Measurements from ENCODE around the gene PCBP4. TPM values are rescaled to one million over a fixed set of nuclear protein-coding genes. Genes with fewer than 3 reads are reported as not detected.

PCBP4 gene
- total and polyA plus RNA-seq, 2 experiments from 2014 or later, result 40.4 to 71.2 TPM

DNA sequence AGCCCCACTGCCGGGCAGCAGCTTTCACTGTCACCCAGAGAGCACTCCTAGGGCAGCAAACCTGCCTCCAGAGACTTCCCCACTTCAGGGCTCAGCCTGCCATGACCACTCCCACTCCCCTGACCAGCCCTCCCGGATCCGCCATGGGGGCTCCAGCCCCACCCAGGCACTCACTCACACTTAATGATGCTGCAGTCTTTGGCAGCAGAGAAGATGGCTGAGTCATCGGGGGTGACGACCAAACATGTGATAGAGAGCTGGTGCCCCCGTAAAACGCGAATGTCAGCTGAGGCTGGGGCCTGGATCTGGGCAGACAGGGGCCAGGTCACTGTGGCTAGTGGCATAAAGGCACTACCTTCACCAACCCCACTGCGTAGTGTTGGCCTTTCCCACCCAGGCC lies 30.2 kb downstream of the PCBP4 start:
- no peaks in the 10 kb centered on the region; the same call in 1 of the 2 replicates for H3K36me3 ChIP-seq (ENCODE audit: low read depth)
- peak; percentile 20 for DNase-seq

DNA sequence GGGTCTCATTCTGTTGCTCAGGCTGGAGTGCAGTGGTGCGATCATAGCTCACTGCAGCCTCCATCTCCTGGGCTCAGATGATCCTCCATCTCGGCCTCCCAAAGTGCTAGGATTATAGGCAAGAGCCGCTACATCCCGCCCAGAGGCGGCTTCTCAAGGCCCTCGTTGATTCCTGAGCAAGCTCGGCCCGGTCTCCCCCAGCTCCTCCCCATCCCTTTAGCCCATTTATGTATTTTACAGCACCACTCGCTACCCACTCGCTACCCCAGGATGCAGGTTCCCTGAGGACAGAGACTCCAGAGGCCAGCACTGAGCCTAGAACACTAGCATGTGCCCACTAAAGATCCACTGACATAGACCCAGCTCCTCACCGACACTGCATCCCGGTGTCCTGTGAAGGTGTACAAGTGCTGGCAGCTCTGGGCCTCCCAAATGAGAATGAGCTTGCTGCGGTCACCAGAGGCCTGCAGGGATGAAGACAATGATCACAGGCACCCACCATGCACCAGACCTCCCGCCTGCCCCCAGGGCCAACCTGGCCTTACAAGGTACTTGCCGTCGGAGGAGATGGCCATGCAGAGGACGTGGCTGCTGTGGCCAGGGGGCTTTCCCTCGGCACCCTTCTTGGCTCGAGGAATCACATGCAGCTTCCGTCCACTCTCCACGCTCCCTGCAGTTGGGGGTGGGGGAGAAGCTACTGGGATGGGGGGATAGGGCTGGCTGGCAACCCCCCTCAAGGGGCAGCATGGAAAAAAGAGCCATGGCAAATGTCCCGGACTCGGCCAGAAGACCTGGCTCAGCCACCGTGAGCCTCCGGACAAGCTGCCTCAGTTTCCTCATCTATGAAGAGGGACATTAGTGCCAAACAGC lies 31.1 kb downstream of the PCBP4 start:
- no peaks in the 10 kb centered on the region for H3K9me3 ChIP-seq (ENCODE audit: low read depth)
- no peaks in the 10 kb centered on the region; the same call in 1 of the 2 replicates for H3K36me3 ChIP-seq (ENCODE audit: low read depth)
- H3K4me1 ChIP-seq (ENCODE audit: insufficient read depth), result peaks cover 9% of the 10 kb centered on the region; the same call in 1 of the 2 replicates
- DNase-seq, result no peak
- TF ChIP-seq EZH2 (IDR thresholded peaks at IDR 0.05; ENCODE audit: insufficient read depth, poor library complexity, severe bottlenecking), result no peak
- TF ChIP-seq EZH2phosphoT487 (IDR thresholded peaks at IDR 0.05; ENCODE audit: insufficient read depth, low read depth), result no peak
- no peak overlapping the region for H3K4me2 ChIP-seq (ENCODE audit: unreplicated experiment)
- no peaks in the 10 kb centered on the region for H4K20me1 ChIP-seq (ENCODE audit: insufficient read depth)
- H3K27ac ChIP-seq, result no peak overlapping the region
- in situ Hi-C loops (cut with MboI), result no loop called here
- 90 to 93% methylated on average over 22 to 25 of the region's 25 CpGs for WGBS, 2 experiments (ENCODE audit: low coverage in 1 of 2, low lambda C conversion rate in 2 of 2, missing lambda C conversion rate in 2 of 2)
- no peaks in the 10 kb centered on the region for H3K27me3 ChIP-seq (replicated peaks; ENCODE audit: insufficient read depth)
- no peak overlapping the region for H2AFZ ChIP-seq
- H3K4me3 ChIP-seq, result no peak overlapping the region
- peaks cover 34% of the 10 kb centered on the region for H3K79me2 ChIP-seq (ENCODE audit: insufficient read depth)
- H3F3A ChIP-seq (ENCODE audit: insufficient read depth), result peaks cover 10% of the 10 kb centered on the region; the same call in 1 of the 2 replicates
- no peak overlapping the region for H3K9ac ChIP-seq
- no peaks in the 10 kb centered on the region for H3K9me2 ChIP-seq (ENCODE audit: insufficient read depth)

More for the DNA sequence above, 30.2 kb downstream of the PCBP4 start:
- Histone ChIP-seq H2AFZ (no peak overlapping the region), H3K4me1 (ENCODE audit: insufficient read depth) (peaks cover 9% of the 10 kb centered on the region; the same call in 1 of the 2 replicates), H3K9me3 (ENCODE audit: low read depth) (no peaks in the 10 kb centered on the region), H3K9ac (no peak overlapping the region), H3F3A (ENCODE audit: insufficient read depth) (peaks cover 13% of the 10 kb centered on the region; the same call in 1 of the 2 replicates), H3K4me2 (ENCODE audit: unreplicated experiment) (no peak overlapping the region), H4K20me1 (ENCODE audit: insufficient read depth) (no peaks in the 10 kb centered on the region), H3K4me3 (no peak overlapping the region), H3K27ac (no peak overlapping the region), H3K27me3 (replicated peaks; ENCODE audit: insufficient read depth) (no peaks in the 10 kb centered on the region), H3K9me2 (ENCODE audit: insufficient read depth) (no peaks in the 10 kb centered on the region), H3K79me2 (ENCODE audit: insufficient read depth) (peaks cover 39% of the 10 kb centered on the region)
- WGBS, 2 experiments (ENCODE audit: low coverage in 1 of 2, low lambda C conversion rate in 2 of 2, missing lambda C conversion rate in 2 of 2), result 62 to 69% methylated on average over 9 of the region's 9 CpGs
- in situ Hi-C loops (cut with MboI), result no loop called here
- TF ChIP-seq EZH2 (IDR thresholded peaks at IDR 0.05; ENCODE audit: insufficient read depth, poor library complexity, severe bottlenecking), result no peak

DNA sequence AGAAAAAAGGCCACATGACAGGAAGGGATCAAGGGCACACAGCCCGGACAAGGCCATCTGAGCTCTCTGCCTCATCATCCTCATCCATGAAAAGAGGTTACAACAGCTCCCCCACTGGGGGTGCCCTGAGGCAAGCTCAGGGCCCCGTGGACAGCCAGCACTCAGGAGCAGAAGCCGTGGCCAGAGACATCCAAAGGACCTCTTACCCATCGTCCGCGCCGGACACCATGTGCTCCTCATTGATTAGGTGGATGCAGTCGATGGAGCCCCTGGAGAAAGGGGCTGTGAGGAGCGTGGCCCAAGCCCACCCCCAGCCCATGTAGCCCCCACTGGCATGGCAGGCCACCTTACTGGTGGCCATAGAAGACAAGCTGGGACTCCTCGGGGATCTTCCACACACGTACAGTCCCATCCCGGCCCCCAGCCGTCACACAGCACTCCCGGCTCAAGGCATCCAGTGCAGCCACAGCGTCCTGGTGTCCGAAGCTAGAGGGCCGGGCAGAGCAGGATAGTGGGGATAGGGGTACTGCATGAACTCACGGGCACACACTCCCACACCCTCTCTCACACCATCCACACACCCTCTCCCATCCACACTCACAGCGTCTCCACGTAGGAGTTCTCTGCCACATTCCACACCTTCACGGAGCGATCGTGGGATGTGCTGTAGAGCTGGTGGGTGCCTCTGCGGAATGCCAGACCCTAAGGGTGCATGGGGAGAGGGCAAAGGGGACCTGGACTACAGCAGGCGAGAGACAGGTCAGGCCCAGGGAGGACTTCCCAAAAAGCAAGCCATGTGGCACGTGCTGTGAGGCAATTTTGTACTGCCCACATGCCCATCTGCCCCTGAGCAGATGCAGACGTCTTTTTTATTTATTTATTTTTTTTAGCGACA lies 32.0 kb downstream of the PCBP4 start:
- Histone ChIP-seq H3K4me2 (ENCODE audit: unreplicated experiment) (no peak overlapping the region), H3K27ac (no peak overlapping the region), H3K36me3 (ENCODE audit: low read depth) (no peaks in the 10 kb centered on the region; the same call in 1 of the 2 replicates), H3F3A (ENCODE audit: insufficient read depth) (peaks cover 1% of the 10 kb centered on the region; the same call in 1 of the 2 replicates), H3K79me2 (ENCODE audit: insufficient read depth) (peaks cover 26% of the 10 kb centered on the region), H3K9me2 (ENCODE audit: insufficient read depth) (no peaks in the 10 kb centered on the region), H3K9ac (no peak overlapping the region), H4K20me1 (ENCODE audit: insufficient read depth) (no peaks in the 10 kb centered on the region), H3K4me3 (no peak overlapping the region), H2AFZ (no peak overlapping the region), H3K9me3 (ENCODE audit: low read depth) (no peaks in the 10 kb centered on the region), H3K4me1 (ENCODE audit: insufficient read depth) (peaks cover under 1% of the 10 kb centered on the region; the same call in 1 of the 2 replicates), H3K27me3 (replicated peaks; ENCODE audit: insufficient read depth) (no peaks in the 10 kb centered on the region)
- TF ChIP-seq EZH2phosphoT487 (IDR thresholded peaks at IDR 0.05; ENCODE audit: insufficient read depth, low read depth) (no peak), EZH2 (IDR thresholded peaks at IDR 0.05; ENCODE audit: insufficient read depth, poor library complexity, severe bottlenecking) (no peak)
- DNase-seq, result no peak
- WGBS, 2 experiments (ENCODE audit: low coverage in 1 of 2, low lambda C conversion rate in 2 of 2, missing lambda C conversion rate in 2 of 2), result 96% methylated on average over 28 of the region's 28 CpGs
- in situ Hi-C loops (cut with MboI), result no loop called here

DNA sequence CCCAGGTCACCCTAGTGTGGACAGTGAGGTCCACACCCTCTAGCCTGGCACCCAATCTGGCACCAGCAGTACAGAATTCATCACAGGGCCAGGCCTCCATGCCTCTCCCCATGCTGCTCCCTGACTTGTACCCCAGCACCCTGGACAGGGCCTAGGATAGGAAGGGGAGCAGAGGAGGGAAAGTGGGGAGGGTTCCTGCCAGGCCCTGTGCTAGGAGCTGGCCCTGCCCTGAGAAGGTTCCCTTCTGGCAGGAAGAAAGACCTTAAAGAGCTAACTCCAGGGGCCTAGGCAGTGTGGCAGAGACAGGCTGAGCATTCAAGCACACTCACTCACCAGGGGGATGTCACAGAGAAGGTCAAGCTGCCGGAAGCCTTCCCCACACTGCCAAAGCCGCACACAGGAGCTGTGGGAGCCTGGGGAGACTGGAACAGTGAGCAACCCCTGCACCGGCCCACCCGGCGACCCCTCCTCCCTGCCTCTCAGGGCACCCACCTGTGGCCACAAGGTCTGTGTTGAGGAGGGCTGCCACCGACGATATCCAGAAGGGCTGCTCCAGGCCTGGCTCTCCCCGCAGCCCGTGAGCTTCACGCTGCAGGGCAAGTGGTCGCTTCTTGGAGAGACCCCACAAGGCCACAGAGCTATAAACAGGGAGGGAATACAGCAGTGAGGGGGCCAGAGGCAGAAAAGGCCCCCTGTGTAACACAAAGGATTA lies 33.0 kb downstream of the PCBP4 start:
- in situ Hi-C loops (cut with MboI), result no loop called here
- no peaks in the 10 kb centered on the region for H3K27me3 ChIP-seq (replicated peaks; ENCODE audit: insufficient read depth)
- H3K4me3 ChIP-seq, result no peak overlapping the region
- no peak for DNase-seq
- no peak overlapping the region for H3K9ac ChIP-seq
- H2AFZ ChIP-seq, result no peak overlapping the region
- no peaks in the 10 kb centered on the region for H3K4me1 ChIP-seq (ENCODE audit: insufficient read depth)
- TF ChIP-seq EZH2phosphoT487 (IDR thresholded peaks at IDR 0.05; ENCODE audit: insufficient read depth, low read depth), result no peak
- no peak for TF ChIP-seq EZH2 (IDR thresholded peaks at IDR 0.05; ENCODE audit: insufficient read depth, poor library complexity, severe bottlenecking)
- H3K79me2 ChIP-seq (ENCODE audit: insufficient read depth), result peaks cover 16% of the 10 kb centered on the region
- H3K36me3 ChIP-seq (ENCODE audit: low read depth), result no peaks in the 10 kb centered on the region; the same call in 1 of the 2 replicates
- H4K20me1 ChIP-seq (ENCODE audit: insufficient read depth), result no peaks in the 10 kb centered on the region
- H3F3A ChIP-seq (ENCODE audit: insufficient read depth), result no peaks in the 10 kb centered on the region
- no peak overlapping the region for H3K27ac ChIP-seq
- H3K4me2 ChIP-seq (ENCODE audit: unreplicated experiment), result no peak overlapping the region
- no peaks in the 10 kb centered on the region for H3K9me3 ChIP-seq (ENCODE audit: low read depth)
- 94 to 97% methylated on average over 10 to 11 of the region's 11 CpGs for whole genome bisulfite sequencing, 2 experiments (ENCODE audit: low coverage in 1 of 2, low lambda C conversion rate in 2 of 2, missing lambda C conversion rate in 2 of 2)
- no peaks in the 10 kb centered on the region for H3K9me2 ChIP-seq (ENCODE audit: insufficient read depth)

Data from GM23248 (cell line).